ENCODE measurements around the gene ZBTB39.
A peak's percentile ranks its signal among the peaks of the same experiment; 100 is the strongest.
"Not testable (repeated sequence)": the region's sequence is repeated elsewhere in the genome, so short reads cannot be mapped to it uniquely, and the experiment has no call there.

ZBTB39 gene

GRCh38 chr12:57005980-57006808, at the start of gene ZBTB39:
ZBTB39 (minus strand) TSS chr12:57006546; CDS start chr12:57004917, 1,629 bp downstream.
- no peak for FAIRE-seq
- TF ChIP-seq CTCF (IDR thresholded peaks at IDR 0.05; ENCODE audit: insufficient read depth, missing control alignments), result peak; percentile 46
- DNase-seq (ENCODE audit: insufficient read length, low spot score), result peak; percentile 66

- TF ChIP-seq CTCF (IDR thresholded peaks at IDR 0.05; ENCODE audit: insufficient read depth, missing control alignments), result no peak
- FAIRE-seq (no peak), DNase-seq (ENCODE audit: insufficient read length, low spot score) (no peak)
Measured at GRCh38 chr12:57055824-57056223, 49.5 kb upstream of the ZBTB39 start.

GRCh38 chr12:57053901-57054300, 47.6 kb upstream of the ZBTB39 start:
- DNase-seq (ENCODE audit: insufficient read length, low spot score); FAIRE-seq: not testable (repeated sequence)

- not testable (repeated sequence) for FAIRE-seq; DNase-seq (ENCODE audit: insufficient read length, low spot score)
Measured at GRCh38 chr12:57053146-57053545, 46.8 kb upstream of the ZBTB39 start.

GRCh38 chr12:57051011-57051410, 44.7 kb upstream of the ZBTB39 start:
- FAIRE-seq (no peak), DNase-seq (ENCODE audit: insufficient read length, low spot score) (no peak)
- TF ChIP-seq CTCF (IDR thresholded peaks at IDR 0.05; ENCODE audit: insufficient read depth, missing control alignments), result no peak

- DNase-seq (ENCODE audit: insufficient read length, low spot score), result no peak
- no peak for FAIRE-seq
- no peak for TF ChIP-seq CTCF (IDR thresholded peaks at IDR 0.05; ENCODE audit: insufficient read depth, missing control alignments)
Measured at GRCh38 chr12:57049890-57050289, 43.5 kb upstream of the ZBTB39 start, which contains the start of gene MYO1A. MYO1A (minus strand) TSS chr12:57050129; CDS start chr12:57048323, 1,806 bp downstream.

GRCh38 chr12:57049119-57049446, 42.7 kb upstream of the ZBTB39 start:
- FAIRE-seq, result no peak
- DNase-seq (ENCODE audit: insufficient read length, low spot score), result no peak
- TF ChIP-seq CTCF (IDR thresholded peaks at IDR 0.05; ENCODE audit: insufficient read depth, missing control alignments), result no peak

- no peak for FAIRE-seq
- no peak for DNase-seq (ENCODE audit: insufficient read length, low spot score)
- no peak for TF ChIP-seq CTCF (IDR thresholded peaks at IDR 0.05; ENCODE audit: insufficient read depth, missing control alignments)
Measured at GRCh38 chr12:57048423-57049118, 42.2 kb upstream of the ZBTB39 start.
